ENCODE results near the gene CCT8.

DNA sequence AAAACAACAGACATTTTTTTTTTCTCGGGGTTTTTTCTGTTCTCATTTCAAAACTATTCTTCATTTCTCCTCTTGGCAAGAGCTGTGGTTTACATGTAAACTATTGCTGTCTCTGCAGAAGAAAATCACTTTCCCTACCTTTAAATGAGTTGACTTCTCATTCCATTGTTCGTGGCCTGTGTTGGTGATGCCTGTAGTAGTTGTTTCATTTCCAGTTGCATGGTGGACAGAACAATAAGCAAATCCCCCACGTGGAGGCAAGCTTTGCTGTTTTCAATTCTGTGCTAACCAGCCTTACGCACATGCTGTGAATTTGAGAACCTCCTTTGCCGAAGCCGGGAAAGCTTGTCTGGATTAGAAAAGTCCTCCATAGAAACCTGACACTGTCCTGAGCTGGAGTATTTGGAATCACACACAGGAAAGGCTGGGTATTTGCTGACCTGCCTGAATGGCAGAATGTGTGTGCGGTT lies 30.8 kb upstream of the CCT8 start:
- TF ChIP-seq RARB (CRISPR knock-in tag; IDR thresholded peaks at IDR 0.05) (no peak), ARNTL (CRISPR knock-in tag; IDR thresholded peaks at IDR 0.05; ENCODE audit: borderline replicate concordance, low read depth) (no peak), PPARA (CRISPR knock-in tag; IDR thresholded peaks at IDR 0.05; ENCODE audit: borderline replicate concordance) (no peak), BACH2 (CRISPR knock-in tag; IDR thresholded peaks at IDR 0.05; ENCODE audit: borderline replicate concordance) (no peak), TOX (CRISPR knock-in tag; IDR thresholded peaks at IDR 0.05; ENCODE audit: borderline replicate concordance) (no peak), ZNF8 (CRISPR knock-in tag; IDR thresholded peaks at IDR 0.05) (no peak), ZNF565 (CRISPR knock-in tag; conservative IDR thresholded peaks at IDR 0.05; ENCODE audit: low read depth) (no peak), ZFP3 (CRISPR knock-in tag; IDR thresholded peaks at IDR 0.05) (no peak), ESRRG (CRISPR knock-in tag; IDR thresholded peaks at IDR 0.05) (no peak)
- TF ChIP-seq, protein P1, sequence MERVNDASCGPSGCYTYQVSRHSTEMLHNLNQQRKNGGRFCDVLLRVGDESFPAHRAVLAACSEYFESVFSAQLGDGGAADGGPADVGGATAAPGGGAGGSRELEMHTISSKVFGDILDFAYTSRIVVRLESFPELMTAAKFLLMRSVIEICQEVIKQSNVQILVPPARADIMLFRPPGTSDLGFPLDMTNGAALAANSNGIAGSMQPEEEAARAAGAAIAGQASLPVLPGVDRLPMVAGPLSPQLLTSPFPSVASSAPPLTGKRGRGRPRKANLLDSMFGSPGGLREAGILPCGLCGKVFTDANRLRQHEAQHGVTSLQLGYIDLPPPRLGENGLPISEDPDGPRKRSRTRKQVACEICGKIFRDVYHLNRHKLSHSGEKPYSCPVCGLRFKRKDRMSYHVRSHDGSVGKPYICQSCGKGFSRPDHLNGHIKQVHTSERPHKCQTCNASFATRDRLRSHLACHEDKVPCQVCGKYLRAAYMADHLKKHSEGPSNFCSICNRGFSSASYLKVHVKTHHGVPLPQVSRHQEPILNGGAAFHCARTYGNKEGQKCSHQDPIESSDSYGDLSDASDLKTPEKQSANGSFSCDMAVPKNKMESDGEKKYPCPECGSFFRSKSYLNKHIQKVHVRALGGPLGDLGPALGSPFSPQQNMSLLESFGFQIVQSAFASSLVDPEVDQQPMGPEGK (CRISPR knock-in tag; IDR thresholded peaks at IDR 0.05; ENCODE audit: borderline replicate concordance), result no peak
